NCI-H1417 (cell line): ENCODE data around the gene PRKAG1.
A peak's percentile ranks its signal among the peaks of the same experiment; 100 is the strongest.

Experiments
- DNase-seq, 3 experiments: peaks; one replicate each; lab custom pipeline; 2025; lab: John Stamatoyannopoulos, UW

PRKAG1 gene

GRCh38 chr12:49010092-49010668 lies 8.4 kb downstream of the PRKAG1 start:
- no peak for DNase-seq

DNA sequence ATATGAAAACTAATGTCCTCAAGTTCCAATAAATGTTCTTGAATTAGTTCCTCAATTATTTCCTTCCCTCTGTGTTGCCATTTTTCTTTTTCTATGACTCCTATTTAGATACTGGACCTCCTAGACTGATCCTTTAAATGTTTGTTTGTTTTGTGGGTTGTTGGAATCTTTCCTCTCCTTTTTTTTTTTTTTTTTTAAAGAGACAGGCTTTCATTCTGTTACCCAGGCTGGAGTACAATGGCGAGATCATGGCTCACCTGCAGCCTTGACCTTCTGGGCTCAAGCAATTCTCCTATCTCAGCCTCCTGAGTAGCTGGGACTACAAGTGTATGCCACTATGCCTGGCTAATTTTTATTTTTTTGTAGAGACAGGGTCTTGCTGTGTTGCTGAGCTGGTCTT lies 9.6 kb downstream of the PRKAG1 start:
- DNase-seq = no peak

DNA sequence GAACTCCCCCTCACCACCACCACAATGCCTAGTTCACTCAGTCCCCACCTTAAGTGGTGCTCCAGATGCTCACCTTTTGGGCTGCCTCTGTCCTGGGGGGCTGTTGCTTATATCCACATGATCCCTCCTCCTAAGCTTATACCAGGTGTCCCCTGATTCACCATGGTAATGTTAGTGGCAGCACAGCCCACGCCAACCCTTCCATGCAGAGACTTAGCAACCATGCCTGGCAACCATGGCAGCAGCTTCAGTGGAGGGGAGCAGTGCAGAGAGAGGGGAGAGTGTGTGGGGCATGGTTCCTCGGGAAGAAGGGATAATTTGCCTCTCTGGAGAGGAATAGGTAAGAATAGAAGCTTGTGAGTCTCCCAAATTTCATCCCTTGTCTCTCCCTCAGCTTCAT lies 18.2 kb downstream of the PRKAG1 start:
- peak in 1 of 3 experiments; percentile 52 for DNase-seq

DNA sequence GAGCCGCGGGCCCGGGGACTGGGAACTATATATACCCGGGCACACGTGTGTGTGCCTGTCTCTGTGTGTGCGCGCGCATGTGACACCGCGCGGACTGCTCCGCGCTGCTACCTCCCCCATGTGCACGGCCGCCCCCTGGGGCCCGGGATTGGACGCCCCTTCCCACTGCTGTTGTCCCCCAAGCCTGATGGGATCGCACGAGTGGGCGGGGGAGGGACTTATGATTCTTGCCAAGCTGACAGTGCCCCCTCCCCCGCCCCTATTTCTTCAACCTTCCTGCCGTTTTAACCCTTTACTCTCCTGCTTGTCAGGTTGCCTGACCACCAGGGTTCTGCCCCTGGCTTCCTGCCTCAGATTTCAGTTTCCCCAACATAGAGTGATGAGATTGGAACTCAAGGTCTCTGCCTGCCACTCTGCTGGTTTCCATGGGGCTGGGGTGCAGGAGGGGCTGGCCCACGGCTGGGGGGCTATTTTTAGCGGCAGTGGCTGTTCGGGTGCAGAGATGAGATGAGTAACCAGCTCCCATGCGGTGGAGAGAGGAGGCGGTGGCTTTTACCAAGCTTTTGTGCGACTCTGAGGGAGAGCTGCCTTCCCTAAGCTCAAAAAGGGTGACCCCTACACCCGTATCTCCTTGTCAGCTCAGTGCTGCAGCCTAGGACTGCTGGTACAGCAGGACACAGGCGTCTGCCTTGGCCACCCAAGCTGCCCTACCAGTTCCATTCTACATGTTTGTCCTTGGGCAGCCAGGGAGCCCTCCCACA lies 19.0 kb downstream of the PRKAG1 start, which contains the start of gene DDN:
DDN (minus strand) TSS at position 5 of the 761 bp plus-strand sequence. CDS start 88 bp downstream, outside the sequence.
- peak; percentile 20 to 66 (median 58) for DNase-seq

- DNase-seq = peak in 2 of 3 experiments; percentile 56 to 69
Measured at GRCh38 chr12:48998497-48999353, 19.9 kb downstream of the PRKAG1 start.

- DNase-seq = peak; percentile 25 to 69 (median 65)
Measured at GRCh38 chr12:48997719-48998496, 20.7 kb downstream of the PRKAG1 start.

GRCh38 chr12:48996794-48997718 lies 21.5 kb downstream of the PRKAG1 start:
- peak; percentile 75 to 81 (median 81) for DNase-seq

GRCh38 chr12:48995086-48995879 lies 23.3 kb downstream of the PRKAG1 start:
- DNase-seq = peak; percentile 78 to 90 (median 80)

DNA sequence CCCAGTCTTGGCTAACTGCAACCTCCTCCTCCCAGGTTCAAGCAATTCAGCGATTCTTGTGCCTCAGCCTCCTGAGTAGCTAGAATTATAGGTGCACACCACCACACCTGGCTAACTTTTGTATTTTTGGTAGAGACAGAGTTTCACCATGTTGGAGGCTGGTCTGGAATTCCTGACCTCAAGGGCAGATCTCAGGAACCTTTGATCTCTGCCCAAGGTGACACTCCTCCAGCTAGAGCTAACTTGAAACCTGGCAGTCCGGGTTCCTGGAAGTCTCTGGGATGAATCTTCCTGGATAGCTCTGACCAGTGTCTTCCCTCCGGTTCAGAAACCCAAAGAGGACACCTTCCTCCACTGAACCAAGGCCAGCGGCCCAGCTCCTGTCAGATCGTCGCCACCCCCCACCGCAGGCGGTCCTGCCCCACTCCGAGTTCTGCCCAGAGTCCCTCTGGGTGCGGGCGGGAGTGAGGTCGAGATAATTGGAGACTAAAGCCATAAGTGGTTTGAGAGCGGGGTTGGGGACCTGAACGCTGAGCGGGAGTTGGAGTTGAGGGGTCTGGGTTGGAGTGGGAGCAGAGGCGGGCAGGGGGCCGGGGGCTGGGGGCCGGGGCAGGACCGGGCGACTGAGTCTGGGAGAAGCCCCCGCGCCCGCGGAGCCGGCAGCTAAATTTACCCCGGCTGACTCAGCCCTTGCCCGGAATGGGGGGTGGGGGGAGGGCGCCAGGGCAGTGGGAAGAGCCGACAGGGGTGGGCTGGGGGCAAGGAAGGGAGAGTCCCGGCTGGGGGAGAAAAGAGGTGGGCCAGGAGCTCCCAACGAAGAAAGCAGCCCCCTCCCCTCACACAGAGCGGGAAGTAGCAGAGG lies 24.1 kb downstream of the PRKAG1 start:
- no peak for DNase-seq

DNA sequence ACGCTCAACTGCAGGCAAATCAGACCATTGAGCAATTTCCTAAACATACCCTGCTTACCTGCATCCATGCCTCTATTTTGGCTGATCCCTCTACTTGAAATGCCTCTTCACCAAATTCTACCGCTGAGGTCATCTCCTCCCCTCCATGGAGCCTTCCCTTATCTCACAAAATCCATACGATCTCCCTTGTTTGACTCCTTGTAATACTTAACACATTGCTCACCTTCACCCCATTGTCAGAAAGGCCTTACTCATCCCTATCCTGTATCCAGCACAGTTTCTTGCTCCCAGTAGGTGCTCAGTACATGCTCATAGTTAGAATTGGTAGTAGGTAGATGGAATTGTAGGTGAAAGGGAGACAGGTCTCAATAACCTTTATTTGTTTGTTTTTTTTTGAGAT lies 24.8 kb downstream of the PRKAG1 start:
- DNase-seq = no peak

GRCh38 chr12:48991247-48992050 lies 27.1 kb downstream of the PRKAG1 start:
- no peak for DNase-seq

GRCh38 chr12:48990552-48990951 lies 28.0 kb downstream of the PRKAG1 start:
- DNase-seq = peak in 2 of 3 experiments; percentile 21 to 67

- DNase-seq = peak in 2 of 3 experiments; percentile 46 to 64
Measured at GRCh38 chr12:48988030-48988649, 30.4 kb downstream of the PRKAG1 start.

DNA sequence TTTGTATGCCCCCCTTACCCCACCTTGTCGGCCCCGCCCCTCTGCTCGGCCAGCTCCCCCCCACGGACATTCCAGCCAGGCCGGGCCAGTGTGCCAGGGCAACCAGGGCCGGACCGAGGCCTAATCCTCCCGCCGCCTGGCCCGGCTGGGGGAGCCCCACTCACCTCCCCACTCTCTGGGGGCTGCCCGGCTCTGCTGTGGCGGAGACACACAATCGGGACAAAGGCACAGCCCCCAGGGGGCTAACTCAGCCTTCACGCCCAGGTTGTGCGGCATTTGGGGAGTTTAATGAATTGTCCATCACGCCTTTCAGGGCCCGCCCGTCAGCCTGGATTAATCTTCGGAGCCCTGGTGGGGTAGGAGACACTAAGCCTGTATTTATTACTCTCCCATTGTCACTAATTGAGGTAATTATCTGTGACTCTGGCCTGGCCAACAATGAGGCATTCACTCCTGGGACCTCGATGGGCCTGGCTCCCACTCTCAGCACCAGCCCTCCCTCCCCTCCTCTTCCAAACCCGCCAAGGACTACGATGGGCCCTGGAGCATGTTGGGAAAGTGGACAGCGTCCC lies 31.8 kb downstream of the PRKAG1 start:
- DNase-seq = peak in 2 of 3 experiments; percentile 77 to 90

DNA sequence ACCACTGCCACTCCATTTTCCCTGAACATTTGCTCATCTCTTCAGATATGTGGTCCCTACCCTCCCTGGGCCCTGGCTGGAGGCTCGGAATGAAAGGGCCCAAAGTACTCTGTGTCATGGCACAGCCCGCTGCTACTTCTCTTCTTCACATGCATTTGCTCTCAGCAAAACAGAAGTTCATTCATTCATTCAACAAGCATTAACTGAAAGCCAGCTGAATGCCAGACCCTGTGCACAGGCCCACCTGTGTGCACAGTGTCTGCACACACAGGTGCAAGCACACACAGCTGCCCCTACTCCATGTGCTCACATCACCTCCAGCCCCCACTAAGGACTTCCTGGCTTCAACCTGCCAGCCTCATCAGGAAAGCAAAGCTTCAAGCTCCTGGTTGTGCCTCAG lies 32.7 kb downstream of the PRKAG1 start:
- no peak for DNase-seq

GRCh38 chr12:48985475-48985897 lies 33.1 kb downstream of the PRKAG1 start:
- DNase-seq = peak in 1 of 3 experiments; percentile 39
